GM21576 (cell line): ENCODE measurements around the gene ACOT11.
"Not testable (repeated sequence)": the region's sequence is repeated elsewhere in the genome, so short reads cannot be mapped to it uniquely, and the experiment has no call there.

ENCODE experiments used
- ATAC-seq: cut with Tn5 transposase; IDR thresholded peaks from one replicate; pipeline ENCODE4 v1.9.1; 2021; ENCODE audit warnings: mild to moderate bottlenecking, moderate library complexity; ENCODE audit not compliant: unreplicated experiment

ACOT11 gene

GRCh38 chr1:54547601-54548388, at the start of gene ACOT11:
Gene ACOT11 (plus strand): TSS chr1:54548228. CDS start chr1:54548310, 82 bp downstream.
- no peak for ATAC-seq

- ATAC-seq, result no peak
Measured at GRCh38 chr1:54498383-54499096, 49.5 kb upstream of the ACOT11 start.

GRCh38 chr1:54499097-54499359, 49.0 kb upstream of the ACOT11 start:
- no peak for ATAC-seq

GRCh38 chr1:54499360-54500106, 48.5 kb upstream of the ACOT11 start:
- no peak for ATAC-seq

GRCh38 chr1:54500107-54500431, 48.0 kb upstream of the ACOT11 start:
- ATAC-seq, result no peak

- no peak for ATAC-seq
Measured at GRCh38 chr1:54501849-54502248, 46.2 kb upstream of the ACOT11 start.

GRCh38 chr1:54502342-54502741, 45.7 kb upstream of the ACOT11 start:
- no peak for ATAC-seq

GRCh38 chr1:54506594-54506993, 41.4 kb upstream of the ACOT11 start:
- ATAC-seq, result no peak

- ATAC-seq, result no peak
Measured at GRCh38 chr1:54507033-54507870, 40.8 kb upstream of the ACOT11 start.

GRCh38 chr1:54510715-54511270, 37.2 kb upstream of the ACOT11 start:
- ATAC-seq, result no peak

- not testable (repeated sequence) for ATAC-seq
Measured at GRCh38 chr1:54513921-54514580, 34.0 kb upstream of the ACOT11 start.

- ATAC-seq, result no peak
Measured at GRCh38 chr1:54516249-54516920, 31.6 kb upstream of the ACOT11 start.

GRCh38 chr1:54517496-54517895, 30.5 kb upstream of the ACOT11 start:
- ATAC-seq, result no peak

- ATAC-seq, result no peak
Measured at GRCh38 chr1:54518489-54518888, 29.5 kb upstream of the ACOT11 start.

GRCh38 chr1:54519709-54520108, 28.3 kb upstream of the ACOT11 start:
- ATAC-seq, result no peak

- no peak for ATAC-seq
Measured at GRCh38 chr1:54520631-54521321, 27.3 kb upstream of the ACOT11 start.

- ATAC-seq, result not testable (repeated sequence)
Measured at GRCh38 chr1:54526565-54526964, 21.5 kb upstream of the ACOT11 start.

- ATAC-seq, result no peak
Measured at GRCh38 chr1:54528613-54529012, 19.4 kb upstream of the ACOT11 start.

GRCh38 chr1:54532033-54532432, 16.0 kb upstream of the ACOT11 start:
- no peak for ATAC-seq
